Keratinocyte (primary cell): ENCODE measurements around the gene EXT2. TPM values are rescaled to one million over a fixed set of nuclear protein-coding genes. Genes with fewer than 3 reads are reported as not detected.

Source experiments
- DNase-seq: peaks from one replicate; pipeline ENCODE4 v3.0.0-alpha.2; 2011; ENCODE audit warnings: low read depth, missing footprints, low spot score
- FAIRE-seq: peaks from 2 replicates; lab custom pipeline; 2011; peaks lifted over from hg19 to GRCh38; lab: Jason Lieb, UNC
- H2AFZ ChIP-seq: 2 replicates; pipeline ENCODE4 v1.6.0; 2012; ENCODE audit warnings: low read length, control low read depth, inconsistent platforms; ENCODE audit not compliant: control insufficient read depth
- H3K27ac ChIP-seq: 2 replicates; pipeline ENCODE4 v1.5.1; 2011; ENCODE audit warnings: low read length; ENCODE audit not compliant: control insufficient read depth, insufficient read depth
- H3K27me3 ChIP-seq: 3 replicates; pipeline ENCODE4 v1.6.0; 2011; ENCODE audit warnings: low read length; ENCODE audit not compliant: control insufficient read depth, insufficient read depth; ENCODE audit errors: extremely low read depth
- H3K36me3 ChIP-seq, 2 experiments: 2 replicates in 1 of 2; 3 replicates in 1 of 2; pipeline ENCODE4 v1.5.1; 2011; ENCODE audit warnings: low read length in 2 of 2, mild to moderate bottlenecking in 1 of 2; ENCODE audit not compliant: control insufficient read depth in 2 of 2, insufficient read depth in 2 of 2; ENCODE audit errors: extremely low read depth in 1 of 2
- H3K4me1 ChIP-seq: 3 replicates; pipeline ENCODE4 v1.5.1; 2011; ENCODE audit warnings: low read length; ENCODE audit not compliant: control insufficient read depth, insufficient read depth; ENCODE audit errors: extremely low read depth
- H3K4me2 ChIP-seq: 3 replicates; pipeline ENCODE4 v1.6.0; 2011; ENCODE audit warnings: low read depth, low read length; ENCODE audit not compliant: control insufficient read depth, insufficient read depth; ENCODE audit errors: extremely low read depth
- H3K4me3 ChIP-seq, 3 experiments: fragments of 200-600 bp in 1 of 3; sonication (generic) in 1 of 3; 2 replicates in 2 of 3; 3 replicates in 1 of 3; pipeline ENCODE4 v1.5.1; 2011 to 2016; ENCODE audit warnings: low read length in 3 of 3, mild to moderate bottlenecking in 3 of 3, control low read depth in 2 of 3, inconsistent platforms in 1 of 3, low read depth in 1 of 3, mixed read lengths in 1 of 3, mixed run types in 1 of 3, moderate library complexity in 1 of 3; ENCODE audit not compliant: control insufficient read depth in 2 of 3, insufficient read depth in 2 of 3; ENCODE audit errors: extremely low read depth in 1 of 3
- H3K79me2 ChIP-seq: 2 replicates; pipeline ENCODE4 v1.6.0; 2012; ENCODE audit warnings: low read length; ENCODE audit not compliant: control insufficient read depth, insufficient read depth
- H3K9ac ChIP-seq: 3 replicates; pipeline ENCODE4 v1.6.0; 2011; ENCODE audit warnings: low read length; ENCODE audit not compliant: control insufficient read depth, insufficient read depth; ENCODE audit errors: extremely low read depth
- H3K9me1 ChIP-seq: 3 replicates; pipeline ENCODE4 v1.6.0; 2011; ENCODE audit warnings: low read length; ENCODE audit not compliant: control insufficient read depth, insufficient read depth; ENCODE audit errors: extremely low read depth
- H3K9me3 ChIP-seq: 2 replicates; pipeline ENCODE4 v1.5.1; 2012; ENCODE audit warnings: low read depth, low read length; ENCODE audit not compliant: control insufficient read depth
- H4K20me1 ChIP-seq: 3 replicates; pipeline ENCODE4 v1.6.0; 2011; ENCODE audit warnings: low read length; ENCODE audit not compliant: control insufficient read depth, insufficient read depth; ENCODE audit errors: extremely low read depth
- CTCF ChIP-seq, 3 experiments: IDR thresholded peaks in 1 of 3; conservative IDR thresholded peaks in 1 of 3; optimal IDR thresholded peaks in 1 of 3; 2 replicates in 2 of 3; 3 replicates in 1 of 3; pipeline versions ENCODE3 to v1.5.1; 2011; ENCODE audit warnings: low read length in 3 of 3, mild to moderate bottlenecking in 3 of 3, moderate library complexity in 2 of 3, control low read depth in 1 of 3, inconsistent platforms in 1 of 3; ENCODE audit not compliant: insufficient read depth in 2 of 3; ENCODE audit errors: extremely low read depth in 1 of 3
- EZH2 ChIP-seq: IDR thresholded peaks from one replicate; pipeline ENCODE4 v1.6.1; 2012; ENCODE audit warnings: inconsistent platforms, mild to moderate bottlenecking, low read length, moderate library complexity
- dilution Hi-C: fragments of 300-500 bp; cut with MboI; formaldehyde crosslinking; loops from one replicate; pipeline ENCODE4 v1.7.0; 2020; ENCODE audit warnings: low sequenced_read_pairs; ENCODE audit not compliant: extremely low pct_ligation_motif_present
- polyA plus RNA-seq, 5 experiments: library from polyadenylated mRNA; depleted of rRNA in 3 of 5; stranded (reverse) in 3 of 5; stranded (forward) in 1 of 5; unstranded in 1 of 5; fragments of >200 nt; gene quantifications; 1 replicate in 1 of 5; 2 replicates in 3 of 5; 3 replicates in 1 of 5; pipeline versions ENCODE4 v1.2.1 to v1.2.3, GENCODE V29; 2011 to 2012; ENCODE audit warnings: missing spikeins in 2 of 5, low read depth in 1 of 5, low replicate concordance in 1 of 5

Gene EXT2
- polyA plus RNA-seq, 1 donor (not counting 4 experiments of a cell fraction or from before 2014, with no cell fraction given), result 148 TPM

GRCh38 chr11:44286268-44286880 lies 190.9 kb downstream of the EXT2 start:
- TF ChIP-seq CTCF (optimal IDR thresholded peaks at IDR 0.05 in 1 of 3, IDR thresholded peaks at IDR 0.05 in 1 of 3, conservative IDR thresholded peaks at IDR 0.05 in 1 of 3; ENCODE audit: extremely low read depth in 1 of 3, insufficient read depth in 2 of 3, low read length in 3 of 3) (peak; percentile 90 to 98 (median 91)), EZH2 (no peak)
- Histone ChIP-seq H2AFZ (no peak overlapping the region), H3K4me3 (no peak overlapping the region), H3K79me2 (no peaks in the 10 kb centered on the region), H3K27me3 (peaks cover 2% of the 10 kb centered on the region), H3K36me3 (no peaks in the 10 kb centered on the region), H3K4me1 (peaks cover 12% of the 10 kb centered on the region), H3K9ac (no peak overlapping the region), H3K4me2 (no peak overlapping the region), H3K9me3 (no peaks in the 10 kb centered on the region), H3K27ac (no peak overlapping the region), H3K9me1 (no peaks in the 10 kb centered on the region), H4K20me1 (no peaks in the 10 kb centered on the region)
- dilution Hi-C loops, result no loop called here
- peak; percentile 74 for FAIRE-seq
- no peak for DNase-seq

- H3K27me3 ChIP-seq, result peaks cover 2% of the 10 kb centered on the region
- no peaks in the 10 kb centered on the region for H3K9me1 ChIP-seq
- TF ChIP-seq EZH2, result no peak
- TF ChIP-seq CTCF (optimal IDR thresholded peaks at IDR 0.05 in 1 of 3, IDR thresholded peaks at IDR 0.05 in 1 of 3, conservative IDR thresholded peaks at IDR 0.05 in 1 of 3; ENCODE audit: extremely low read depth in 1 of 3, insufficient read depth in 2 of 3, low read length in 3 of 3), result no peak
- H3K9me3 ChIP-seq, result no peaks in the 10 kb centered on the region
- H3K9ac ChIP-seq, result no peak overlapping the region
- dilution Hi-C loops, result no loop called here
- H3K4me1 ChIP-seq, result peaks cover 12% of the 10 kb centered on the region
- no peaks in the 10 kb centered on the region for H3K79me2 ChIP-seq
- H2AFZ ChIP-seq, result no peak overlapping the region
- H3K4me2 ChIP-seq, result no peak overlapping the region
- H3K36me3 ChIP-seq, result no peaks in the 10 kb centered on the region
- DNase-seq, result no peak
- no peak for FAIRE-seq
- H3K27ac ChIP-seq, result no peak overlapping the region
- no peak overlapping the region for H3K4me3 ChIP-seq
- H4K20me1 ChIP-seq, result no peaks in the 10 kb centered on the region
Measured at GRCh38 chr11:44286911-44287310, 191.4 kb downstream of the EXT2 start.
